SU-DHL-6 (cell line): Measurements from ENCODE around the gene ELF2.

ENCODE experiments used
- CTCF ChIP-seq: fragments of 200-600 bp; sonication (generic); IDR thresholded peaks from one replicate; pipeline ENCODE4 v1.5.1; 2017; ENCODE audit warnings: antibody characterized with exemption, mild to moderate bottlenecking, low read length, moderate library complexity; ENCODE audit not compliant: insufficient read depth, poor library complexity, severe bottlenecking
- EZH2phosphoT487 ChIP-seq: fragments of 200-600 bp; sonication (generic), shearing (Covaris generic); conservative IDR thresholded peaks from 2 replicates; pipeline ENCODE4 v1.6.1; 2018; ENCODE audit warnings: mild to moderate bottlenecking, antibody characterized with exemption, low read length, moderate library complexity, mixed read lengths

GRCh38 chr4:139099366-139099982 is 77.5 kb downstream of the ELF2 start:
- TF ChIP-seq CTCF (peak; percentile 38), EZH2phosphoT487 (no peak)
